Measurements from ENCODE around the gene PLXNA4.
"Not testable (repeated sequence)": the region's sequence is repeated elsewhere in the genome, so short reads cannot be mapped to it uniquely, and the experiment has no call there.

PLXNA4 gene

GRCh38 chr7:132575982-132576720 is at the start of gene PLXNA4:
Gene PLXNA4, minus strand, starts transcription at chr7:132576470. Its CDS starts 67,777 bp downstream, at chr7:132508693.
- no peak for DNase-seq

- no peak for DNase-seq
Measured at GRCh38 chr7:132625651-132626050, 49.4 kb upstream of the PLXNA4 start.

- DNase-seq = no peak
Measured at GRCh38 chr7:132622081-132622480, 45.8 kb upstream of the PLXNA4 start.

GRCh38 chr7:132619967-132620366 is 43.7 kb upstream of the PLXNA4 start:
- DNase-seq = no peak

- no peak for DNase-seq
Measured at GRCh38 chr7:132618956-132619305, 42.7 kb upstream of the PLXNA4 start.

GRCh38 chr7:132618271-132618955 is 42.1 kb upstream of the PLXNA4 start:
- no peak for DNase-seq

- DNase-seq = no peak
Measured at GRCh38 chr7:132614428-132615318, 38.4 kb upstream of the PLXNA4 start.

GRCh38 chr7:132613737-132614136 is 37.5 kb upstream of the PLXNA4 start:
- DNase-seq = no peak

GRCh38 chr7:132610995-132611394 is 34.7 kb upstream of the PLXNA4 start:
- DNase-seq = no peak

- no peak for DNase-seq
Measured at GRCh38 chr7:132609906-132610520, 33.7 kb upstream of the PLXNA4 start.

- DNase-seq = no peak
Measured at GRCh38 chr7:132609222-132609621, 33.0 kb upstream of the PLXNA4 start.

GRCh38 chr7:132608523-132608922 is 32.3 kb upstream of the PLXNA4 start:
- DNase-seq = no peak

- DNase-seq = no peak
Measured at GRCh38 chr7:132607656-132608055, 31.4 kb upstream of the PLXNA4 start.

GRCh38 chr7:132604121-132604520 is 27.9 kb upstream of the PLXNA4 start:
- no peak for DNase-seq

- DNase-seq = no peak
Measured at GRCh38 chr7:132603220-132603833, 27.1 kb upstream of the PLXNA4 start.

- DNase-seq = no peak
Measured at GRCh38 chr7:132601783-132602182, 25.5 kb upstream of the PLXNA4 start.

GRCh38 chr7:132596588-132596987 is 20.3 kb upstream of the PLXNA4 start:
- DNase-seq = no peak

GRCh38 chr7:132594741-132595140 is 18.5 kb upstream of the PLXNA4 start:
- not testable (repeated sequence) for DNase-seq

GRCh38 chr7:132592936-132593335 is 16.7 kb upstream of the PLXNA4 start:
- no peak for DNase-seq

GRCh38 chr7:132592231-132592920 is 16.1 kb upstream of the PLXNA4 start:
- DNase-seq = no peak

- DNase-seq = no peak
Measured at GRCh38 chr7:132590162-132590561, 13.9 kb upstream of the PLXNA4 start.

- DNase-seq = no peak
Measured at GRCh38 chr7:132588596-132588995, 12.3 kb upstream of the PLXNA4 start.
